HEK293 (cell line): ENCODE measurements around the gene SOCS4.

Experiments used
- CTCF ChIP-seq: fragments of 450-650 bp; formaldehyde crosslinking; IDR thresholded peaks from 2 replicates; pipeline ENCODE4 v1.5.1; 2016; ENCODE audit warnings: missing biosample characterization, missing genetic modification characterization
- HOXC10 ChIP-seq: sonication (generic); formaldehyde crosslinking; IDR thresholded peaks from 2 replicates; pipeline ENCODE4 v1.8.1; 2023; ENCODE audit warnings: mild to moderate bottlenecking, missing genetic modification reagents
- PBX3 ChIP-seq: sonication (generic); formaldehyde crosslinking; IDR thresholded peaks from 2 replicates; pipeline ENCODE4 v1.8.1; 2022; ENCODE audit warnings: mild to moderate bottlenecking, moderate library complexity, missing genetic modification reagents
- REST ChIP-seq: fragments of 450-650 bp; formaldehyde crosslinking; IDR thresholded peaks from 2 replicates; pipeline ENCODE4 v1.5.1; 2016; ENCODE audit warnings: missing biosample characterization, missing genetic modification characterization
- YY1 ChIP-seq: fragments of 450-650 bp; formaldehyde crosslinking; IDR thresholded peaks from 2 replicates; pipeline ENCODE4 v1.5.1; 2018; ENCODE audit warnings: missing biosample characterization, missing genetic modification characterization
- ZBTB49 ChIP-seq: fragments of 450-650 bp; formaldehyde crosslinking; IDR thresholded peaks from 2 replicates; pipeline ENCODE4 v1.5.1; 2016; ENCODE audit warnings: missing biosample characterization, missing genetic modification characterization, low read depth
- ZFHX2 ChIP-seq: fragments of 450-650 bp; formaldehyde crosslinking; conservative IDR thresholded peaks from 2 replicates; pipeline ENCODE4 v1.5.1; 2016; ENCODE audit warnings: missing biosample characterization, missing genetic modification characterization
- ZFP69B ChIP-seq: fragments of 450-650 bp; formaldehyde crosslinking; IDR thresholded peaks from 2 replicates; pipeline ENCODE4 v1.5.1; 2016; ENCODE audit warnings: missing biosample characterization, missing genetic modification characterization
- ZNF140 ChIP-seq: fragments of 450-650 bp; formaldehyde crosslinking; IDR thresholded peaks from 2 replicates; pipeline ENCODE4 v1.5.1; 2016; ENCODE audit warnings: missing biosample characterization, missing genetic modification characterization
- ZNF2 ChIP-seq: fragments of 450-650 bp; formaldehyde crosslinking; IDR thresholded peaks from 2 replicates; pipeline ENCODE4 v1.5.1; 2016; ENCODE audit warnings: missing biosample characterization, missing genetic modification characterization
- ZNF529 ChIP-seq: fragments of 450-650 bp; formaldehyde crosslinking; IDR thresholded peaks from 2 replicates; pipeline ENCODE4 v1.5.1; 2017; ENCODE audit warnings: missing genetic modification characterization, missing biosample characterization; ENCODE audit not compliant: insufficient replicate concordance
- ZNF707 ChIP-seq: fragments of 450-650 bp; formaldehyde crosslinking; IDR thresholded peaks from 2 replicates; pipeline ENCODE4 v1.5.1; 2016; ENCODE audit warnings: missing biosample characterization, missing genetic modification characterization
- ZSCAN30 ChIP-seq: fragments of 450-650 bp; IDR thresholded peaks from 2 replicates; pipeline ENCODE4 v1.5.1; 2018; ENCODE audit warnings: missing biosample characterization, mild to moderate bottlenecking, missing genetic modification characterization, moderate library complexity

- TF ChIP-seq ZNF2 (tag by site-specific recombination) = no peak
- no peak for TF ChIP-seq REST
- TF ChIP-seq ZBTB49 (tag by site-specific recombination) = no peak
- no peak for TF ChIP-seq ZSCAN30 (tag by site-specific recombination)
- no peak for TF ChIP-seq ZFP69B (tag by site-specific recombination)
- no peak for TF ChIP-seq HOXC10 (CRISPR knock-in tag)
- TF ChIP-seq CTCF (tag by site-specific recombination) = no peak
- TF ChIP-seq ZFHX2 (tag by site-specific recombination) = no peak
- TF ChIP-seq PBX3 (CRISPR knock-in tag) = no peak
- no peak for TF ChIP-seq ZNF140 (tag by site-specific recombination)
- TF ChIP-seq ZNF529 (tag by site-specific recombination) = no peak
- TF ChIP-seq ZNF707 (tag by site-specific recombination) = no peak
- no peak for TF ChIP-seq YY1
These were observed 57.5 kb downstream of the SOCS4 start for GRCh38 chr14:55084401-55085059.
